GM23338 (cell line): ENCODE measurements around the gene SLCO4A1. TPM values are rescaled to one million over a fixed set of nuclear protein-coding genes. Genes with fewer than 3 reads are reported as not detected.

Experiments
- ATAC-seq: fragments of 200-7000 bp; cut with Tn5 transposase; 3 replicates; pipeline ENCODE4 v1.9.1; 2020
- DNase-seq: peaks from one replicate; pipeline ENCODE4 v3.0.0-alpha.2; 2015; ENCODE audit warnings: low spot score
- H2AFZ ChIP-seq: fragments of 200-600 bp; sonication (generic); 2 replicates; pipeline ENCODE4 v1.8.0; 2016; ENCODE audit warnings: antibody characterized with exemption, mild to moderate bottlenecking, moderate library complexity
- H3F3A ChIP-seq: fragments of 200-600 bp; sonication (generic); replicated peaks from 2 replicates; pipeline ENCODE4 v1.8.0; 2017; ENCODE audit warnings: antibody characterized with exemption, mixed run types, low read depth
- H3K27ac ChIP-seq: fragments of 200-600 bp; sonication (generic); 2 replicates; pipeline ENCODE4 v1.6.1; 2016; ENCODE audit warnings: low read depth
- H3K27me3 ChIP-seq: fragments of 200-600 bp; sonication (generic); 2 replicates; pipeline ENCODE4 v1.8.0; 2016; ENCODE audit warnings: mild to moderate bottlenecking, mixed run types, moderate library complexity; ENCODE audit not compliant: insufficient read depth
- H3K36me3 ChIP-seq: fragments of 200-600 bp; sonication (generic); 2 replicates; pipeline ENCODE4 v1.8.0; 2016; ENCODE audit warnings: mild to moderate bottlenecking; ENCODE audit not compliant: insufficient read depth
- H3K4me1 ChIP-seq: fragments of 200-600 bp; sonication (generic); 2 replicates; pipeline ENCODE4 v1.8.0; 2016; ENCODE audit warnings: mild to moderate bottlenecking, moderate library complexity; ENCODE audit not compliant: insufficient read depth
- H3K4me2 ChIP-seq: fragments of 200-600 bp; sonication (generic); 2 replicates; pipeline ENCODE4 v1.7.1; 2017; ENCODE audit warnings: mixed run types
- H3K4me3 ChIP-seq: fragments of 200-600 bp; sonication (generic); 2 replicates; pipeline ENCODE4 v1.6.1; 2016; ENCODE audit warnings: mixed run types
- H3K79me2 ChIP-seq: fragments of 200-600 bp; sonication (generic); replicated peaks from 2 replicates; pipeline ENCODE4 v1.8.0; 2017; ENCODE audit warnings: mild to moderate bottlenecking; ENCODE audit not compliant: insufficient read depth
- H3K9me2 ChIP-seq: fragments of 200-600 bp; sonication (generic); 2 replicates; pipeline ENCODE4 v1.8.0; 2017; ENCODE audit not compliant: insufficient read depth
- H4K20me1 ChIP-seq: fragments of 200-600 bp; sonication (generic); replicated peaks from 2 replicates; pipeline ENCODE4 v1.8.0; 2017; ENCODE audit warnings: mild to moderate bottlenecking; ENCODE audit not compliant: insufficient read depth
- H3K27ac Mint-ChIP-seq: 2 replicates; pipeline ENCODE4 v1.8.0; 2020; ENCODE audit warnings: inconsistent platforms, mild to moderate bottlenecking, moderate library complexity, mixed read lengths
- H3K27me3 Mint-ChIP-seq: 3 replicates; pipeline ENCODE4 v1.8.0; 2022; ENCODE audit warnings: low read depth, mild to moderate bottlenecking, moderate library complexity, mixed read lengths, inconsistent platforms; ENCODE audit not compliant: insufficient read depth, poor library complexity
- H3K36me3 Mint-ChIP-seq: 3 replicates; pipeline ENCODE4 v1.8.0; 2021; ENCODE audit warnings: low read depth, mild to moderate bottlenecking, inconsistent platforms, moderate library complexity, mixed read lengths
- H3K4me1 Mint-ChIP-seq: 3 replicates; pipeline ENCODE4 v1.8.0; 2020; ENCODE audit warnings: mild to moderate bottlenecking, inconsistent platforms, mixed read lengths
- H3K4me3 Mint-ChIP-seq: 3 replicates; pipeline ENCODE4 v1.8.0; 2021; ENCODE audit warnings: moderate library complexity, mild to moderate bottlenecking, inconsistent platforms, mixed read lengths
- H3K9me3 Mint-ChIP-seq: 3 replicates; pipeline ENCODE4 v1.8.0; 2020; ENCODE audit warnings: moderate library complexity, mild to moderate bottlenecking, inconsistent platforms, mixed read lengths
- JUNB ChIP-seq: IDR thresholded peaks from one replicate; pipeline ENCODE4 v1.6.1; 2016; ENCODE audit warnings: antibody characterized with exemption; ENCODE audit not compliant: unreplicated experiment
- NANOG ChIP-seq: IDR thresholded peaks from 2 replicates; pipeline ENCODE4 v1.6.1; 2016; ENCODE audit warnings: antibody characterized with exemption, borderline replicate concordance
- ZNF114 ChIP-seq: fragments of 250-450 bp; sonication (Bioruptor Pico); IDR thresholded peaks from 2 replicates; pipeline ENCODE4 v1.5.0; 2020; ENCODE audit warnings: mild to moderate bottlenecking, moderate library complexity
- ZNF331 ChIP-seq: fragments of 250-450 bp; sonication (Bioruptor Pico); IDR thresholded peaks from 2 replicates; pipeline ENCODE4 v1.5.0; 2020; ENCODE audit warnings: low read depth, mild to moderate bottlenecking, moderate library complexity
- polyA plus RNA-seq: library from polyadenylated mRNA; unstranded; fragments of >200 nt; fragmentation: Nextera tagmentation; extraction: Ambion mirVana; gene quantifications from 2 replicates; pipeline ENCODE4 v1.2.1, GENCODE V29; 2016
- total RNA-seq: library from RNA; depleted of rRNA; stranded (reverse); fragments of >200 nt; shearing (Covaris generic); gene quantifications from 2 replicates; pipeline ENCODE4 v1.2.3, GENCODE V29; 2014
- TF ChIP-seq, protein P1 (sequence below): fragments of 250-450 bp; sonication (Bioruptor Pico); IDR thresholded peaks from 2 replicates; pipeline ENCODE4 v1.5.0; 2020; ENCODE audit warnings: mild to moderate bottlenecking, moderate library complexity
- TF ChIP-seq, protein P2 (sequence below): IDR thresholded peaks from one replicate; pipeline ENCODE4 v1.6.1; 2018; ENCODE audit warnings: antibody characterized with exemption; ENCODE audit not compliant: unreplicated experiment
- TF ChIP-seq, protein P3 (sequence below): IDR thresholded peaks from 2 replicates; pipeline ENCODE4 v1.6.1; 2016; ENCODE audit warnings: antibody characterized with exemption
- TF ChIP-seq, protein P4 (sequence below), 2 experiments: fragments of 200-600 bp in 1 of 2; sonication (generic) in 1 of 2; conservative IDR thresholded peaks; 2 replicates each; pipeline versions ENCODE4 v1.5.1 to v1.6.1; 2016 to 2017; ENCODE audit warnings: antibody characterized with exemption in 2 of 2, low read depth in 2 of 2, mild to moderate bottlenecking in 2 of 2, moderate library complexity in 1 of 2

Gene SLCO4A1
- total and polyA plus RNA-seq, 2 experiments from 2014 or later: 28.5 to 41.6 TPM

DNA sequence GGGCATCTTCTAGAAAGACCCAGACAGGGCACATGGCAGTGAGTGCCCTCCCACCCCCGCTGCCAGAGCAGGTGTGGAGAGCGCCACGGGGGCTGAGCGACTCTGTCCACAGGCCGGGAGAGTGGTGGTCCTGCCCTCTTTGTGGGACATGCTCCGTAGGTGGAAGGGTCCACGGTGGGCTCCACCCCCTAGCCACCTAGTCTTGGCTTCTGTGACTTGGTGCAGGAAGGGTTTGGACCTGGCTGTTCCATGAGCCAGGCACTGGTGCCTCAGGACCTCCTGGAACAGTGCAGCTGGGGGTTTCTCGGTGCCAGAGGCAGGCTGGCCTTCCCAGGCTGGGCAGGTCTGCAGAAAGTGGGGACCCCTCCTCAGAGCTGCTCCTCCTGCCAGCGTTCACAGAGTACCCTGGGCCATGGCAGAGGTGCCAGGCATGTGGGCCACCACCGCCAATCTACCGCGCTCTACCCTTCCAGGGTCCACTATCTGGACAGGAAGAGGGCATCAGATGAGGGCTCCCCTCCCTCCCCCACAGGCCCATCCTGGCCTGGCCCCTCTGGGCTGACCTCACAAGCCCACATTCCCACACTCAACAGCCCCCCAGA is 23.0 kb downstream of the SLCO4A1 start (continued):
- TF ChIP-seq, protein P1, sequence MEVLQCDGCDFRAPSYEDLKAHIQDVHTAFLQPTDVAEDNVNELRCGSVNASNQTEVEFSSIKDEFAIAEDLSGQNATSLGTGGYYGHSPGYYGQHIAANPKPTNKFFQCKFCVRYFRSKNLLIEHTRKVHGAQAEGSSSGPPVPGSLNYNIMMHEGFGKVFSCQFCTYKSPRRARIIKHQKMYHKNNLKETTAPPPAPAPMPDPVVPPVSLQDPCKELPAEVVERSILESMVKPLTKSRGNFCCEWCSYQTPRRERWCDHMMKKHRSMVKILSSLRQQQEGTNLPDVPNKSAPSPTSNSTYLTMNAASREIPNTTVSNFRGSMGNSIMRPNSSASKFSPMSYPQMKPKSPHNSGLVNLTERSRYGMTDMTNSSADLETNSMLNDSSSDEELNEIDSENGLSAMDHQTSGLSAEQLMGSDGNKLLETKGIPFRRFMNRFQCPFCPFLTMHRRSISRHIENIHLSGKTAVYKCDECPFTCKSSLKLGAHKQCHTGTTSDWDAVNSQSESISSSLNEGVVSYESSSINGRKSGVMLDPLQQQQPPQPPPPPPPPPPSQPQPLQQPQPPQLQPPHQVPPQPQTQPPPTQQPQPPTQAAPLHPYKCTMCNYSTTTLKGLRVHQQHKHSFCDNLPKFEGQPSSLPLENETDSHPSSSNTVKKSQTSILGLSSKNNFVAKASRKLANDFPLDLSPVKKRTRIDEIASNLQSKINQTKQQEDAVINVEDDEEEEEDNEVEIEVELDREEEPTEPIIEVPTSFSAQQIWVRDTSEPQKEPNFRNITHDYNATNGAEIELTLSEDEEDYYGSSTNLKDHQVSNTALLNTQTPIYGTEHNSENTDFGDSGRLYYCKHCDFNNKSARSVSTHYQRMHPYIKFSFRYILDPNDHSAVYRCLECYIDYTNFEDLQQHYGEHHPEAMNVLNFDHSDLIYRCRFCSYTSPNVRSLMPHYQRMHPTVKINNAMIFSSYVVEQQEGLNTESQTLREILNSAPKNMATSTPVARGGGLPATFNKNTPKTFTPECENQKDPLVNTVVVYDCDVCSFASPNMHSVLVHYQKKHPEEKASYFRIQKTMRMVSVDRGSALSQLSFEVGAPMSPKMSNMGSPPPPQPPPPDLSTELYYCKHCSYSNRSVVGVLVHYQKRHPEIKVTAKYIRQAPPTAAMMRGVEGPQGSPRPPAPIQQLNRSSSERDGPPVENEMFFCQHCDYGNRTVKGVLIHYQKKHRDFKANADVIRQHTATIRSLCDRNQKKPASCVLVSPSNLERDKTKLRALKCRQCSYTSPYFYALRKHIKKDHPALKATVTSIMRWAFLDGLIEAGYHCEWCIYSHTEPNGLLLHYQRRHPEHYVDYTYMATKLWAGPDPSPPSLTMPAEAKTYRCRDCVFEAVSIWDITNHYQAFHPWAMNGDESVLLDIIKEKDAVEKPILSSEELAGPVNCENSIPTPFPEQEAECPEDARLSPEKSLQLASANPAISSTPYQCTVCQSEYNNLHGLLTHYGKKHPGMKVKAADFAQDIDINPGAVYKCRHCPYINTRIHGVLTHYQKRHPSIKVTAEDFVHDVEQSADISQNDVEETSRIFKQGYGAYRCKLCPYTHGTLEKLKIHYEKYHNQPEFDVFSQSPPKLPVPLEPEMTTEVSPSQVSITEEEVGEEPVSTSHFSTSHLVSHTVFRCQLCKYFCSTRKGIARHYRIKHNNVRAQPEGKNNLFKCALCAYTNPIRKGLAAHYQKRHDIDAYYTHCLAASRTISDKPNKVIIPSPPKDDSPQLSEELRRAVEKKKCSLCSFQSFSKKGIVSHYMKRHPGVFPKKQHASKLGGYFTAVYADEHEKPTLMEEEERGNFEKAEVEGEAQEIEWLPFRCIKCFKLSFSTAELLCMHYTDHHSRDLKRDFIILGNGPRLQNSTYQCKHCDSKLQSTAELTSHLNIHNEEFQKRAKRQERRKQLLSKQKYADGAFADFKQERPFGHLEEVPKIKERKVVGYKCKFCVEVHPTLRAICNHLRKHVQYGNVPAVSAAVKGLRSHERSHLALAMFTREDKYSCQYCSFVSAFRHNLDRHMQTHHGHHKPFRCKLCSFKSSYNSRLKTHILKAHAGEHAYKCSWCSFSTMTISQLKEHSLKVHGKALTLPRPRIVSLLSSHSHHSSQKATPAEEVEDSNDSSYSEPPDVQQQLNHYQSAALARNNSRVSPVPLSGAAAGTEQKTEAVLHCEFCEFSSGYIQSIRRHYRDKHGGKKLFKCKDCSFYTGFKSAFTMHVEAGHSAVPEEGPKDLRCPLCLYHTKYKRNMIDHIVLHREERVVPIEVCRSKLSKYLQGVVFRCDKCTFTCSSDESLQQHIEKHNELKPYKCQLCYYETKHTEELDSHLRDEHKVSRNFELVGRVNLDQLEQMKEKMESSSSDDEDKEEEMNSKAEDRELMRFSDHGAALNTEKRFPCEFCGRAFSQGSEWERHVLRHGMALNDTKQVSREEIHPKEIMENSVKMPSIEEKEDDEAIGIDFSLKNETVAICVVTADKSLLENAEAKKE: no peak

DNA sequence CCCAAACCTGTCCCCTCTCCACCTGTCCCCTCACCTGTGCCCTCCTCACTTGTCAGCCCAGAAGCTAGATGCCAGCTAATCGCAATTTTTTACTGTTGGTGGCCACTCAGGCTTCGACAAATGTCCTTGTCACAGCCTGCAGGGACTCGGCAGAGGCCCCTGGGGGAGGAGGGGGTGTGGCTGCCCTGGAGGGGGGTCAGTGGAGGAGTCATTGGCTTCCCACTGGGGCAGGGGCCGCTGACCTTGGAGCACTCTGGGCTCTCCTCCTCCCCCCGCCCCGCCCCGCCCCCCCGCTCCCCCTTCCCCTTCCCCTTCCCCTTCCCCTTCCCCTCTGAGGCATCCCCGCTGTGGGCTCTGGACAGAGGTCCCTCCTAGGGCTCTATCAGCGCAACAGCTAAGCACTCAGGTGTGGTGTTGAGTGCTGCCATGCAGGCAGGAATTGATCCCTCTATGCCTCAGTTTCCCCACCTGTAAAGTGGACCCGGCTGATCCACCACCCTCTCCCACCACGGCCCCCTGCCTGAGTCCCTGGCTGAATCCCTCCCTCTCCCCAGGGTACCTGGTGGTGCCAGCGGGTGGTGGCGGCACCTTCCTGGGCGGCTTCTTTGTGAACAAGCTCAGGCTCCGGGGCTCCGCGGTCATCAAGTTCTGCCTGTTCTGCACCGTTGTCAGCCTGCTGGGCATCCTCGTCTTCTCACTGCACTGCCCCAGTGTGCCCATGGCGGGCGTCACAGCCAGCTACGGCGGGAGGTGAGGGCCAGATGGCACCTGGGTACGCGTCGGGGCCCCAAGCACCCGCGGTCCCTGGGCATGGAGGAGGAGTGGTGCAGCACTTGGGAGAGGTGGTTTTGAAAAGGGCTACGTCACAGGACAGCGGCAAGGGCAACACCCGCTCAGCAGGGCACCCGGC is 23.8 kb downstream of the SLCO4A1 start:
- DNase-seq (no peak), ATAC-seq (no peak)
- H3K9me3 Mint-ChIP-seq: peaks cover 2% of the 10 kb centered on the region; the same call in 1 of the 3 replicates
- Histone ChIP-seq H3K4me1 (no peaks in the 10 kb centered on the region), H4K20me1 (no peaks in the 10 kb centered on the region; the same call in 1 of the 2 replicates), H3K27me3 (no peaks in the 10 kb centered on the region), H3K9me2 (no peaks in the 10 kb centered on the region), H3K36me3 (no peaks in the 10 kb centered on the region; the same call in 1 of the 2 replicates), H2AFZ (no peak overlapping the region), H3K27ac (no peak overlapping the region), H3K4me3 (no peak overlapping the region), H3K79me2 (no peaks in the 10 kb centered on the region), H3F3A (no peaks in the 10 kb centered on the region), H3K4me2 (no peak overlapping the region)
- TF ChIP-seq ZNF331 (CRISPR knock-in tag) (no peak), JUNB (no peak), NANOG (no peak), ZNF114 (CRISPR knock-in tag) (no peak)
- TF ChIP-seq, protein P2, sequence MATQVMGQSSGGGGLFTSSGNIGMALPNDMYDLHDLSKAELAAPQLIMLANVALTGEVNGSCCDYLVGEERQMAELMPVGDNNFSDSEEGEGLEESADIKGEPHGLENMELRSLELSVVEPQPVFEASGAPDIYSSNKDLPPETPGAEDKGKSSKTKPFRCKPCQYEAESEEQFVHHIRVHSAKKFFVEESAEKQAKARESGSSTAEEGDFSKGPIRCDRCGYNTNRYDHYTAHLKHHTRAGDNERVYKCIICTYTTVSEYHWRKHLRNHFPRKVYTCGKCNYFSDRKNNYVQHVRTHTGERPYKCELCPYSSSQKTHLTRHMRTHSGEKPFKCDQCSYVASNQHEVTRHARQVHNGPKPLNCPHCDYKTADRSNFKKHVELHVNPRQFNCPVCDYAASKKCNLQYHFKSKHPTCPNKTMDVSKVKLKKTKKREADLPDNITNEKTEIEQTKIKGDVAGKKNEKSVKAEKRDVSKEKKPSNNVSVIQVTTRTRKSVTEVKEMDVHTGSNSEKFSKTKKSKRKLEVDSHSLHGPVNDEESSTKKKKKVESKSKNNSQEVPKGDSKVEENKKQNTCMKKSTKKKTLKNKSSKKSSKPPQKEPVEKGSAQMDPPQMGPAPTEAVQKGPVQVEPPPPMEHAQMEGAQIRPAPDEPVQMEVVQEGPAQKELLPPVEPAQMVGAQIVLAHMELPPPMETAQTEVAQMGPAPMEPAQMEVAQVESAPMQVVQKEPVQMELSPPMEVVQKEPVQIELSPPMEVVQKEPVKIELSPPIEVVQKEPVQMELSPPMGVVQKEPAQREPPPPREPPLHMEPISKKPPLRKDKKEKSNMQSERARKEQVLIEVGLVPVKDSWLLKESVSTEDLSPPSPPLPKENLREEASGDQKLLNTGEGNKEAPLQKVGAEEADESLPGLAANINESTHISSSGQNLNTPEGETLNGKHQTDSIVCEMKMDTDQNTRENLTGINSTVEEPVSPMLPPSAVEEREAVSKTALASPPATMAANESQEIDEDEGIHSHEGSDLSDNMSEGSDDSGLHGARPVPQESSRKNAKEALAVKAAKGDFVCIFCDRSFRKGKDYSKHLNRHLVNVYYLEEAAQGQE: no peak
- TF ChIP-seq, protein P3, sequence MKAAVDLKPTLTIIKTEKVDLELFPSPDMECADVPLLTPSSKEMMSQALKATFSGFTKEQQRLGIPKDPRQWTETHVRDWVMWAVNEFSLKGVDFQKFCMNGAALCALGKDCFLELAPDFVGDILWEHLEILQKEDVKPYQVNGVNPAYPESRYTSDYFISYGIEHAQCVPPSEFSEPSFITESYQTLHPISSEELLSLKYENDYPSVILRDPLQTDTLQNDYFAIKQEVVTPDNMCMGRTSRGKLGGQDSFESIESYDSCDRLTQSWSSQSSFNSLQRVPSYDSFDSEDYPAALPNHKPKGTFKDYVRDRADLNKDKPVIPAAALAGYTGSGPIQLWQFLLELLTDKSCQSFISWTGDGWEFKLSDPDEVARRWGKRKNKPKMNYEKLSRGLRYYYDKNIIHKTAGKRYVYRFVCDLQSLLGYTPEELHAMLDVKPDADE: no peak
- TF ChIP-seq, protein P4, sequence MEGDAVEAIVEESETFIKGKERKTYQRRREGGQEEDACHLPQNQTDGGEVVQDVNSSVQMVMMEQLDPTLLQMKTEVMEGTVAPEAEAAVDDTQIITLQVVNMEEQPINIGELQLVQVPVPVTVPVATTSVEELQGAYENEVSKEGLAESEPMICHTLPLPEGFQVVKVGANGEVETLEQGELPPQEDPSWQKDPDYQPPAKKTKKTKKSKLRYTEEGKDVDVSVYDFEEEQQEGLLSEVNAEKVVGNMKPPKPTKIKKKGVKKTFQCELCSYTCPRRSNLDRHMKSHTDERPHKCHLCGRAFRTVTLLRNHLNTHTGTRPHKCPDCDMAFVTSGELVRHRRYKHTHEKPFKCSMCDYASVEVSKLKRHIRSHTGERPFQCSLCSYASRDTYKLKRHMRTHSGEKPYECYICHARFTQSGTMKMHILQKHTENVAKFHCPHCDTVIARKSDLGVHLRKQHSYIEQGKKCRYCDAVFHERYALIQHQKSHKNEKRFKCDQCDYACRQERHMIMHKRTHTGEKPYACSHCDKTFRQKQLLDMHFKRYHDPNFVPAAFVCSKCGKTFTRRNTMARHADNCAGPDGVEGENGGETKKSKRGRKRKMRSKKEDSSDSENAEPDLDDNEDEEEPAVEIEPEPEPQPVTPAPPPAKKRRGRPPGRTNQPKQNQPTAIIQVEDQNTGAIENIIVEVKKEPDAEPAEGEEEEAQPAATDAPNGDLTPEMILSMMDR (conservative IDR thresholded peaks at IDR 0.05; ENCODE audit: low read depth in 2 of 2): no peak
- no peak overlapping the region for H3K27ac Mint-ChIP-seq
- H3K36me3 Mint-ChIP-seq: peaks cover 7% of the 10 kb centered on the region; the same call in 2 of the 3 replicates
- H3K27me3 Mint-ChIP-seq: peaks cover 5% of the 10 kb centered on the region
- no peak overlapping the region for H3K4me3 Mint-ChIP-seq
- peaks cover 10% of the 10 kb centered on the region for H3K4me1 Mint-ChIP-seq
